GM12801 (cell line): ENCODE results near the gene MLST8.

ENCODE experiments used
- CTCF ChIP-seq: IDR thresholded peaks from one replicate; pipeline ENCODE4 v1.5.1; 2011; ENCODE audit warnings: control low read depth; ENCODE audit not compliant: insufficient read length; ENCODE audit errors: extremely low read depth

Gene MLST8

GRCh38 chr16:2243781-2244180, 38.5 kb downstream of the MLST8 start:
- TF ChIP-seq CTCF: no peak

- TF ChIP-seq CTCF: no peak
Observed at GRCh38 chr16:2244301-2244700, 39.0 kb downstream of the MLST8 start.

- TF ChIP-seq CTCF: no peak
Observed at GRCh38 chr16:2244926-2245795, 39.9 kb downstream of the MLST8 start.

- no peak for TF ChIP-seq CTCF
Observed at GRCh38 chr16:2246301-2246885, 41.1 kb downstream of the MLST8 start.

GRCh38 chr16:2250652-2251295, 45.5 kb downstream of the MLST8 start:
- TF ChIP-seq CTCF: no peak

- no peak for TF ChIP-seq CTCF
Observed at GRCh38 chr16:2251296-2252111, 46.2 kb downstream of the MLST8 start, which contains the start of gene ECI1. Gene ECI1, minus strand, starts transcription at chr16:2251587. Its CDS starts 21 bp downstream, at chr16:2251566.

- no peak for TF ChIP-seq CTCF
Observed at GRCh38 chr16:2252806-2253148, 47.5 kb downstream of the MLST8 start.
